Calu3 (cell line): ENCODE data around the gene TCP10L. TPM values are rescaled to one million over a fixed set of nuclear protein-coding genes. Genes with fewer than 3 reads are reported as not detected.

Experiments
- BruUV-seq: library from RNA; stranded (reverse); fragments of 400-500 nt; replicated peaks from 2 replicates; lab custom pipeline; 2021; lab: Mats Ljungman, UMichigan
- CTCF ChIA-PET: fragments of 300-600 bp; sonication (Branson Sonifier 250); formaldehyde crosslinking; loops from one replicate; lab custom pipeline; 2022; ENCODE audit warnings: antibody characterized with exemption; lab: Charles Lee
- DNase-seq: peaks from one replicate; pipeline ENCODE4 v3.0.0; 2022
- H3K27ac Mint-ChIP-seq: one replicate; pipeline ENCODE4 v1.8.0; 2022; ENCODE audit warnings: mixed read lengths; ENCODE audit not compliant: unreplicated experiment
- H3K27me3 Mint-ChIP-seq: one replicate; pipeline ENCODE4 v1.8.0; 2022; ENCODE audit warnings: mixed read lengths; ENCODE audit not compliant: unreplicated experiment
- H3K36me3 Mint-ChIP-seq: one replicate; pipeline ENCODE4 v1.8.0; 2022; ENCODE audit warnings: mild to moderate bottlenecking, moderate library complexity, mixed read lengths; ENCODE audit not compliant: insufficient read depth, unreplicated experiment
- H3K4me1 Mint-ChIP-seq: one replicate; pipeline ENCODE4 v1.8.0; 2022; ENCODE audit warnings: mild to moderate bottlenecking, low read depth, mixed read lengths; ENCODE audit not compliant: unreplicated experiment
- H3K4me3 Mint-ChIP-seq: one replicate; pipeline ENCODE4 v1.8.0; 2022; ENCODE audit warnings: mild to moderate bottlenecking, low read depth, moderate library complexity, mixed read lengths; ENCODE audit not compliant: unreplicated experiment
- H3K9me3 Mint-ChIP-seq: one replicate; pipeline ENCODE4 v1.8.0; 2022; ENCODE audit warnings: low read depth, mixed read lengths; ENCODE audit not compliant: unreplicated experiment
- CTCF ChIP-seq: fragments of 200-600 bp; IDR thresholded peaks from one replicate; pipeline ENCODE4 v1.8.0; 2022; ENCODE audit warnings: antibody characterized with exemption; ENCODE audit not compliant: unreplicated experiment
- intact Hi-C: fragments of 100-400 bp; cut with micrococcal nuclease; formaldehyde crosslinking; loops from one replicate; pipeline ENCODE4 v1.10.0; 2022; ENCODE audit not compliant: unreplicated experiment
- total RNA-seq: library from RNA; stranded (reverse); gene quantifications from 2 replicates; pipeline ENCODE4 v1.2.3, GENCODE V29; 2022

TCP10L gene
- total RNA-seq, 1 experiment from 2014 or later = not detected

- peak; percentile 59 for TF ChIP-seq CTCF
- H3K27ac Mint-ChIP-seq = peak overlapping the region; percentile 61
- no peaks in the 10 kb centered on the region for H3K9me3 Mint-ChIP-seq
- H3K4me1 Mint-ChIP-seq = no peaks in the 10 kb centered on the region
- BruUV-seq = no TSS peak
- H3K27me3 Mint-ChIP-seq = no peaks in the 10 kb centered on the region
- CTCF ChIA-PET = interaction anchor here (0.7 to 1.7 kb wide), 4 partner anchors 9 to 166 kb away, joined by 3 to 7 read pairs (median 4); no protein-coding TSS in a partner anchor
- H3K36me3 Mint-ChIP-seq = no peaks in the 10 kb centered on the region
- DNase-seq = peak; percentile 70
- intact Hi-C loops = no loop called here
- H3K4me3 Mint-ChIP-seq = peak overlapping the region; percentile 78
Measured at GRCh38 chr21:32569261-32570230, 15.8 kb downstream of the TCP10L start.

GRCh38 chr21:32567626-32568025 lies 17.7 kb downstream of the TCP10L start:
- CTCF ChIA-PET = no interaction called here
- no TSS peak for BruUV-seq
- H3K4me3 Mint-ChIP-seq = no peak overlapping the region
- H3K27me3 Mint-ChIP-seq = no peaks in the 10 kb centered on the region
- no peaks in the 10 kb centered on the region for H3K36me3 Mint-ChIP-seq
- no peak overlapping the region for H3K27ac Mint-ChIP-seq
- no peak for DNase-seq
- TF ChIP-seq CTCF = no peak
- intact Hi-C loops = loop anchor here (2.0 kb wide), 1 partner anchor 153 kb away; no protein-coding TSS in a partner anchor
- H3K9me3 Mint-ChIP-seq = no peaks in the 10 kb centered on the region
- H3K4me1 Mint-ChIP-seq = no peaks in the 10 kb centered on the region

GRCh38 chr21:32566741-32567389 lies 18.5 kb downstream of the TCP10L start:
- CTCF ChIA-PET = no interaction called here
- no peak overlapping the region for H3K27ac Mint-ChIP-seq
- no TSS peak for BruUV-seq
- no peak for TF ChIP-seq CTCF
- H3K27me3 Mint-ChIP-seq = no peaks in the 10 kb centered on the region
- intact Hi-C loops = loop anchor here (2.0 kb wide), 1 partner anchor 152 kb away; no protein-coding TSS in a partner anchor
- H3K9me3 Mint-ChIP-seq = no peaks in the 10 kb centered on the region
- no peaks in the 10 kb centered on the region for H3K36me3 Mint-ChIP-seq
- no peak overlapping the region for H3K4me3 Mint-ChIP-seq
- DNase-seq = no peak
- no peaks in the 10 kb centered on the region for H3K4me1 Mint-ChIP-seq

- CTCF ChIA-PET = no interaction called here
- DNase-seq = no peak
- no TSS peak for BruUV-seq
- TF ChIP-seq CTCF = no peak
- Mint-ChIP-seq H3K9me3 (no peaks in the 10 kb centered on the region), H3K27ac (no peak overlapping the region), H3K36me3 (no peaks in the 10 kb centered on the region), H3K4me1 (no peaks in the 10 kb centered on the region), H3K4me3 (no peak overlapping the region), H3K27me3 (no peaks in the 10 kb centered on the region)
- intact Hi-C loops = loop anchor here (2.0 kb wide), 1 partner anchor 151 kb away; no protein-coding TSS in a partner anchor
Measured at GRCh38 chr21:32565856-32566465, 19.4 kb downstream of the TCP10L start.
